ENCODE data around the gene PLEKHO1.
"Not testable (repeated sequence)": the region's sequence is repeated elsewhere in the genome, so short reads cannot be mapped to it uniquely, and the experiment has no call there.

- not testable (repeated sequence) for TF ChIP-seq POLR2A (IDR thresholded peaks at IDR 0.05; ENCODE audit: low read length); GATA1 (IDR thresholded peaks at IDR 0.05; ENCODE audit: low read depth, low read length)
Measured at GRCh38 chr1:150208460-150208859, 58.7 kb downstream of the PLEKHO1 start.
